Skeletal muscle satellite cell (primary cell): ENCODE data around the gene TRIM28. TPM values are rescaled to one million over a fixed set of nuclear protein-coding genes. Genes with fewer than 3 reads are reported as not detected.
"Not testable (repeated sequence)": the region's sequence is repeated elsewhere in the genome, so short reads cannot be mapped to it uniquely, and the experiment has no call there.

Source experiments
- H3K27me3 ChIP-seq: 2 replicates; pipeline ENCODE4 v1.7.0; 2013; ENCODE audit warnings: low read length; ENCODE audit not compliant: control insufficient read depth, insufficient read depth
- H3K36me3 ChIP-seq: 2 replicates; pipeline ENCODE4 v1.7.0; 2013; ENCODE audit warnings: mild to moderate bottlenecking, control low read depth, low read length; ENCODE audit not compliant: insufficient read depth
- H3K4me1 ChIP-seq: 2 replicates; pipeline ENCODE4 v1.7.0; 2013; ENCODE audit warnings: low read length; ENCODE audit not compliant: control insufficient read depth, insufficient read depth
- H3K4me2 ChIP-seq: 2 replicates; pipeline ENCODE4 v1.7.0; 2013; ENCODE audit warnings: mild to moderate bottlenecking, low read length
- H3K4me3 ChIP-seq: 2 replicates; pipeline ENCODE4 v1.7.0; 2013; ENCODE audit warnings: low read length
- H3K9ac ChIP-seq: 2 replicates; pipeline ENCODE4 v1.7.0; 2013; ENCODE audit warnings: mild to moderate bottlenecking, low read depth, low read length, moderate library complexity
- H3K9me3 ChIP-seq: replicated peaks from 2 replicates; pipeline ENCODE4 v1.7.0; 2013; ENCODE audit warnings: mild to moderate bottlenecking, control low read depth, low read length
- total RNA-seq: library from RNA; depleted of rRNA; stranded (reverse); fragments of >200 nt; gene quantifications from 2 replicates; pipeline ENCODE4 v1.2.3, GENCODE V29; 2012; rRNA removed

Gene TRIM28
- total RNA-seq, result 252 and 323 TPM in 2 replicates

- H3K4me2 ChIP-seq, result peak within 1 kb of the TSS; percentile 99
- peak within 1 kb of the TSS; percentile 99 for H3K4me3 ChIP-seq
- H3K9ac ChIP-seq, result peak within 1 kb of the TSS; percentile 95
- peaks cover 20% of the 10 kb centered on the region for H3K4me1 ChIP-seq
- H3K9me3 ChIP-seq, result no peaks in the 10 kb centered on the region
- H3K27me3 ChIP-seq, result peaks cover 8% of the 10 kb centered on the region
- H3K36me3 ChIP-seq, result peaks cover 34% of the 10 kb centered on the region
These were observed at the start of gene TRIM28 for GRCh38 chr19:58543826-58544590. Gene TRIM28, plus strand, starts transcription at chr19:58544064. Its CDS starts 694 bp downstream, at chr19:58544758.

GRCh38 chr19:58497634-58498170 is 46.2 kb upstream of the TRIM28 start:
- no peak overlapping the region for H3K9ac ChIP-seq
- no peak overlapping the region for H3K4me2 ChIP-seq
- peaks cover 5% of the 10 kb centered on the region for H3K4me1 ChIP-seq
- no peaks in the 10 kb centered on the region for H3K27me3 ChIP-seq
- H3K4me3 ChIP-seq, result no peak overlapping the region
- no peaks in the 10 kb centered on the region for H3K36me3 ChIP-seq
- no peaks in the 10 kb centered on the region for H3K9me3 ChIP-seq

DNA sequence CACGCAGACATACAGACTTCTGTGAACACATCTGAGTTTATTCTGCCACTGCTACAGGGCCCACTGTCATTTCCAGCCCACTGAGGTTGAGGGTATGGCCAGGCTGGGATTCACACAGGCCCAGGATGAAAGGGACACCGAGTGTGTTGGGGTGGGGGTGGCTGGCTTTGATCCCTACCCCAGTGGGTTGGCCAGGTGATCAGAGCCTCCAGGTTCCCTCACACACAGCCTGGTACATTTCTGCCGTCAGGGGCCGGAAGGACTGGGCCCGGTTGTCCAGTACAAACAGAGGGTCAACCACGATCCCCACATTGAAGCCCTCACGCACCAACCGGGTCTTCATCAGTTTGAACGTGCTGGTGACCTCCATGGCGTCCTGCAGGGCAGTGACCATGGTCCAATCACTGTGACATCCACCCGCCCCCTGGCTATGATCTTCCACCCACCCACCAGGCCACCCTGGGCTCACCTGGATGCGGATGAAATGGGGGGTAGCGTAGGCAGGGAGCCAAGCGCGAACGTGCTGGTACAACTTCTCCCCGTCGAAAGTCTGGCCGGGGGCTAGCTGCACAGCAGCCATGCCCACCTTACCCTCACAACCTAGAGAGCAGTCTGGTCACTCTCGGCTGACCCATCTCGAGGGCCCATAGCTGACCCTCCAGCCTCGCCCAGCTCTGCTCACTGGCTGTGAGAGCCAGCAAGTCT is 45.4 kb upstream of the TRIM28 start:
- H3K4me3 ChIP-seq, result peak overlapping the region; percentile 85
- H3K9ac ChIP-seq, result peak overlapping the region; percentile 48
- no peaks in the 10 kb centered on the region for H3K27me3 ChIP-seq
- no peaks in the 10 kb centered on the region for H3K9me3 ChIP-seq
- peaks cover 5% of the 10 kb centered on the region for H3K4me1 ChIP-seq
- H3K4me2 ChIP-seq, result peak overlapping the region; percentile 93
- H3K36me3 ChIP-seq, result no peaks in the 10 kb centered on the region

GRCh38 chr19:58499021-58499927 is 44.6 kb upstream of the TRIM28 start:
- Histone ChIP-seq H3K4me2 (peak overlapping the region; percentile 98), H3K9me3 (no peaks in the 10 kb centered on the region), H3K36me3 (no peaks in the 10 kb centered on the region), H3K9ac (peak overlapping the region; percentile 86), H3K4me1 (peaks cover 5% of the 10 kb centered on the region), H3K4me3 (peak overlapping the region; percentile 85), H3K27me3 (no peaks in the 10 kb centered on the region)

GRCh38 chr19:58500242-58500641 is 43.6 kb upstream of the TRIM28 start:
- H3K4me2 ChIP-seq, result peak overlapping the region; percentile 98
- H3K27me3 ChIP-seq, result no peaks in the 10 kb centered on the region
- H3K36me3 ChIP-seq, result no peaks in the 10 kb centered on the region
- no peaks in the 10 kb centered on the region for H3K9me3 ChIP-seq
- peak overlapping the region; percentile 85 for H3K4me3 ChIP-seq
- H3K9ac ChIP-seq, result peak overlapping the region; percentile 86
- peaks cover 5% of the 10 kb centered on the region for H3K4me1 ChIP-seq

GRCh38 chr19:58507602-58508223 is 36.2 kb upstream of the TRIM28 start:
- H3K9ac ChIP-seq, H3K4me2 ChIP-seq, H3K4me1 ChIP-seq, H3K27me3 ChIP-seq, H3K4me3 ChIP-seq, H3K9me3 ChIP-seq, H3K36me3 ChIP-seq: not testable (repeated sequence)

- Histone ChIP-seq H3K9ac (no peak overlapping the region), H3K36me3 (peaks cover 6% of the 10 kb centered on the region), H3K4me2 (no peak overlapping the region), H3K27me3 (no peaks in the 10 kb centered on the region), H3K4me3 (no peak overlapping the region), H3K4me1 (no peaks in the 10 kb centered on the region), H3K9me3 (no peaks in the 10 kb centered on the region)
These were observed 34.2 kb upstream of the TRIM28 start for GRCh38 chr19:58509731-58510083.

- Histone ChIP-seq H3K4me3 (no peak overlapping the region), H3K9me3 (no peaks in the 10 kb centered on the region), H3K4me2 (no peak overlapping the region), H3K36me3 (peaks cover 7% of the 10 kb centered on the region), H3K9ac (no peak overlapping the region), H3K27me3 (no peaks in the 10 kb centered on the region), H3K4me1 (no peaks in the 10 kb centered on the region)
These were observed 33.6 kb upstream of the TRIM28 start for GRCh38 chr19:58510084-58510862.

- Histone ChIP-seq H3K4me1 (no peaks in the 10 kb centered on the region), H3K27me3 (no peaks in the 10 kb centered on the region), H3K4me2 (no peak within 1 kb of the TSS), H3K9me3 (no peaks in the 10 kb centered on the region), H3K36me3 (peaks cover 18% of the 10 kb centered on the region), H3K9ac (no peak within 1 kb of the TSS), H3K4me3 (no peak within 1 kb of the TSS)
These were observed 32.3 kb upstream of the TRIM28 start, which contains the start of gene SLC27A5 for GRCh38 chr19:58511353-58512208. Gene SLC27A5, minus strand, starts transcription at chr19:58511992. Its CDS starts 37 bp downstream, at chr19:58511955.
